Neutrophil (primary cell): ENCODE results near the gene ATP9A.
"Not testable (repeated sequence)": the region's sequence is repeated elsewhere in the genome, so short reads cannot be mapped to it uniquely, and the experiment has no call there.

Experiments used
- H3K27ac ChIP-seq: fragments of 200-600 bp; sonication (generic); 2 replicates; pipeline ENCODE4 v1.5.1; 2016; ENCODE audit warnings: mild to moderate bottlenecking, moderate library complexity
- H3K27me3 ChIP-seq: fragments of 200-600 bp; sonication (generic); 2 replicates; pipeline ENCODE4 v1.6.0; 2016; ENCODE audit warnings: mild to moderate bottlenecking
- H3K36me3 ChIP-seq: fragments of 200-600 bp; sonication (generic); 2 replicates; pipeline ENCODE4 v1.5.1; 2017
- H3K4me1 ChIP-seq, 2 experiments: fragments of 200-600 bp in 1 of 2; sonication (generic) in 1 of 2; 1 replicate in 1 of 2; 2 replicates in 1 of 2; pipeline versions ENCODE4 v1.5.1 to v1.6.1; 2013 to 2016; ENCODE audit warnings: low read depth in 1 of 2, low read length in 1 of 2, mild to moderate bottlenecking in 1 of 2, moderate library complexity in 1 of 2; ENCODE audit not compliant: control insufficient read depth in 1 of 2, insufficient read depth in 1 of 2
- H3K4me3 ChIP-seq, 2 experiments: fragments of 200-600 bp in 1 of 2; sonication (generic) in 1 of 2; 1 replicate in 1 of 2; 2 replicates in 1 of 2; pipeline ENCODE4 v1.5.1; 2013 to 2016; ENCODE audit warnings: low read depth in 1 of 2, low read length in 1 of 2, mild to moderate bottlenecking in 1 of 2, moderate library complexity in 1 of 2
- H3K9me3 ChIP-seq: fragments of 200-600 bp; sonication (generic); 2 replicates; pipeline ENCODE4 v1.5.1; 2016
- CTCF ChIP-seq: fragments of 200-600 bp; sonication (generic); IDR thresholded peaks from 2 replicates; pipeline ENCODE4 v1.5.1; 2016; ENCODE audit warnings: antibody characterized with exemption

Gene ATP9A

GRCh38 chr20:51790256-51790655 lies 22.1 kb upstream of the ATP9A start:
- TF ChIP-seq CTCF, result no peak
- no peaks in the 10 kb centered on the region for H3K27me3 ChIP-seq
- no peaks in the 10 kb centered on the region for H3K4me1 ChIP-seq
- H3K4me3 ChIP-seq, result no peak overlapping the region
- no peaks in the 10 kb centered on the region for H3K36me3 ChIP-seq
- no peaks in the 10 kb centered on the region for H3K9me3 ChIP-seq
- no peak overlapping the region for H3K27ac ChIP-seq

GRCh38 chr20:51789434-51789833 lies 21.2 kb upstream of the ATP9A start:
- H3K4me1 ChIP-seq, result no peaks in the 10 kb centered on the region
- no peak overlapping the region for H3K4me3 ChIP-seq
- H3K36me3 ChIP-seq, result no peaks in the 10 kb centered on the region
- no peak overlapping the region for H3K27ac ChIP-seq
- no peak for TF ChIP-seq CTCF
- no peaks in the 10 kb centered on the region for H3K9me3 ChIP-seq
- no peaks in the 10 kb centered on the region for H3K27me3 ChIP-seq

- Histone ChIP-seq H3K36me3 (no peaks in the 10 kb centered on the region), H3K4me3 (no peak overlapping the region), H3K4me1 (no peaks in the 10 kb centered on the region), H3K9me3 (no peaks in the 10 kb centered on the region), H3K27ac (no peak overlapping the region), H3K27me3 (no peaks in the 10 kb centered on the region)
- TF ChIP-seq CTCF, result no peak
Observed at GRCh38 chr20:51788822-51789221, 20.6 kb upstream of the ATP9A start.

GRCh38 chr20:51784299-51784698 lies 16.1 kb upstream of the ATP9A start:
- H3K36me3 ChIP-seq, result no peaks in the 10 kb centered on the region
- no peak overlapping the region for H3K27ac ChIP-seq
- no peak for TF ChIP-seq CTCF
- no peaks in the 10 kb centered on the region for H3K27me3 ChIP-seq
- H3K4me3 ChIP-seq, result no peak overlapping the region
- H3K4me1 ChIP-seq, result no peaks in the 10 kb centered on the region
- no peaks in the 10 kb centered on the region for H3K9me3 ChIP-seq

GRCh38 chr20:51778229-51778759 lies 10.1 kb upstream of the ATP9A start:
- H3K36me3 ChIP-seq, H3K4me3 ChIP-seq, H3K9me3 ChIP-seq, H3K27ac ChIP-seq, H3K4me1 ChIP-seq, H3K27me3 ChIP-seq: not testable (repeated sequence)

GRCh38 chr20:51775241-51775640 lies 7.1 kb upstream of the ATP9A start:
- no peak overlapping the region for H3K27ac ChIP-seq
- H3K4me3 ChIP-seq, result no peak overlapping the region
- H3K9me3 ChIP-seq, result no peaks in the 10 kb centered on the region
- H3K36me3 ChIP-seq, result no peaks in the 10 kb centered on the region
- H3K27me3 ChIP-seq, result peaks cover 27% of the 10 kb centered on the region
- TF ChIP-seq CTCF, result no peak
- H3K4me1 ChIP-seq, result no peaks in the 10 kb centered on the region
